Endothelial cell of umbilical vein (primary cell): Measurements from ENCODE around the gene DST. TPM values are rescaled to one million over a fixed set of nuclear protein-coding genes. Genes with fewer than 3 reads are reported as not detected.

Source experiments
- BruUV-seq: library from RNA; stranded (reverse); fragments of 400-500 nt; replicated peaks from 2 replicates; lab custom pipeline; 2021; lab: Mats Ljungman, UMichigan
- CTCF ChIA-PET: fragments of 300-600, 350-600 bp; sonication (Branson Sonifier 250); formaldehyde crosslinking; loops from one replicate; lab custom pipeline; 2021; ENCODE audit warnings: antibody characterized with exemption, inconsistent platforms; lab: Charles Lee
- POLR2A ChIA-PET: fragments of 300-600, 350-600 bp; sonication (Branson Sonifier 250); formaldehyde crosslinking; loops from one replicate; lab custom pipeline; 2021; ENCODE audit warnings: antibody characterized with exemption, inconsistent platforms; lab: Charles Lee
- DNase-seq: peaks from one replicate; pipeline ENCODE4 v3.0.0-alpha.2; 2011; ENCODE audit warnings: low read depth, low spot score
- FAIRE-seq: peaks from 2 replicates; lab custom pipeline; 2011; peaks lifted over from hg19 to GRCh38; lab: Jason Lieb, UNC
- H2AFZ ChIP-seq: 2 replicates; pipeline ENCODE4 v1.6.0; 2012; ENCODE audit warnings: low read depth, low read length, control low read depth, inconsistent platforms
- H3K27ac ChIP-seq: 2 replicates; pipeline ENCODE4 v1.5.1; 2011; ENCODE audit warnings: low read depth, mild to moderate bottlenecking, control low read depth, low read length, moderate library complexity; ENCODE audit not compliant: insufficient read depth
- H3K27me3 ChIP-seq, 2 experiments: 2 replicates each; pipeline versions ENCODE4 v1.6.0 to v1.6.1; 2011; ENCODE audit warnings: low read length in 2 of 2, mixed read lengths in 1 of 2; ENCODE audit not compliant: control insufficient read depth in 2 of 2, insufficient read depth in 2 of 2
- H3K36me3 ChIP-seq, 2 experiments: 2 replicates in 1 of 2; 3 replicates in 1 of 2; pipeline ENCODE4 v1.5.1; 2011; ENCODE audit warnings: low read length in 2 of 2, mild to moderate bottlenecking in 1 of 2, moderate library complexity in 1 of 2; ENCODE audit not compliant: control insufficient read depth in 2 of 2, insufficient read depth in 2 of 2; ENCODE audit errors: extremely low read depth in 1 of 2
- H3K4me1 ChIP-seq: 3 replicates; pipeline ENCODE4 v1.5.1; 2011; ENCODE audit warnings: mild to moderate bottlenecking, low read length; ENCODE audit not compliant: control insufficient read depth, insufficient read depth; ENCODE audit errors: extremely low read depth
- H3K4me2 ChIP-seq: 2 replicates; pipeline ENCODE4 v1.6.1; 2011; ENCODE audit warnings: low read length, control low read depth, mixed read lengths; ENCODE audit not compliant: insufficient read depth
- H3K4me3 ChIP-seq, 3 experiments: fragments of 200-600 bp in 1 of 3; sonication (generic), shearing (Covaris generic) in 1 of 3; replicated peaks in 1 of 3; 2 replicates each; pipeline ENCODE4 v1.5.1; 2011 to 2016; ENCODE audit warnings: control low read depth in 3 of 3, low read length in 3 of 3, mild to moderate bottlenecking in 2 of 3, inconsistent platforms in 1 of 3, low read depth in 1 of 3, moderate library complexity in 1 of 3; ENCODE audit not compliant: insufficient read depth in 1 of 3
- H3K79me2 ChIP-seq: 2 replicates; pipeline ENCODE4 v1.6.0; 2012; ENCODE audit warnings: low read length, inconsistent platforms; ENCODE audit not compliant: control insufficient read depth, insufficient read depth
- H3K9ac ChIP-seq: replicated peaks from 2 replicates; pipeline ENCODE3; 2011; ENCODE audit warnings: low read length, control low read depth; ENCODE audit not compliant: insufficient read depth; ENCODE audit errors: extremely low read depth
- H3K9me1 ChIP-seq: replicated peaks from 3 replicates; pipeline ENCODE4 v1.6.0; 2011; ENCODE audit warnings: mild to moderate bottlenecking, low read length; ENCODE audit not compliant: control insufficient read depth, insufficient read depth; ENCODE audit errors: extremely low read depth
- H3K9me3 ChIP-seq: replicated peaks from 2 replicates; pipeline ENCODE4 v1.5.1; 2012; ENCODE audit warnings: low read length, inconsistent platforms; ENCODE audit not compliant: control insufficient read depth, insufficient read depth
- H4K20me1 ChIP-seq: replicated peaks from 2 replicates; pipeline ENCODE3; 2011; ENCODE audit warnings: mild to moderate bottlenecking, low read length; ENCODE audit not compliant: control insufficient read depth, insufficient read depth; ENCODE audit errors: extremely low read depth
- CTCF ChIP-seq, 2 donors: IDR thresholded peaks; 1 replicate in 1 of 2; 2 replicates in 1 of 2; pipeline ENCODE4 v1.5.1; 2011; ENCODE audit warnings: low read length in 2 of 2, mild to moderate bottlenecking in 2 of 2, moderate library complexity in 2 of 2, control low read depth in 1 of 2, inconsistent platforms in 1 of 2, low read depth in 1 of 2; ENCODE audit not compliant: insufficient read depth in 1 of 2; ENCODE audit errors: extremely low read depth in 1 of 2
- EZH2 ChIP-seq: IDR thresholded peaks from 2 replicates; pipeline ENCODE4 v1.6.1; 2012; ENCODE audit warnings: borderline replicate concordance, low read depth, mild to moderate bottlenecking, moderate library complexity, low read length, inconsistent platforms; ENCODE audit not compliant: severe bottlenecking
- FOS ChIP-seq: IDR thresholded peaks from 2 replicates; pipeline ENCODE4 v1.6.1; 2011; ENCODE audit warnings: mild to moderate bottlenecking, low read length, moderate library complexity, borderline replicate concordance; ENCODE audit not compliant: insufficient read depth
- GATA2 ChIP-seq: IDR thresholded peaks from 2 replicates; pipeline ENCODE4 v1.7.0; 2011; ENCODE audit warnings: low read depth, mild to moderate bottlenecking, moderate library complexity, mixed read lengths, low read length; ENCODE audit not compliant: insufficient read length, insufficient read depth
- JUN ChIP-seq: IDR thresholded peaks from 2 replicates; pipeline ENCODE4 v1.6.1; 2011; ENCODE audit warnings: borderline replicate concordance, low read depth; ENCODE audit not compliant: insufficient read length, insufficient read depth
- MAX ChIP-seq: IDR thresholded peaks from 2 replicates; pipeline ENCODE4 v1.6.1; 2011; ENCODE audit not compliant: insufficient read depth, insufficient read length
- MYC ChIP-seq: IDR thresholded peaks from one replicate; pipeline ENCODE4 v1.6.1; 2011; ENCODE audit warnings: mild to moderate bottlenecking, low read depth, low read length
- POLR2A ChIP-seq: IDR thresholded peaks from 2 replicates; pipeline ENCODE4 v1.6.1; 2012; ENCODE audit warnings: low read depth, mild to moderate bottlenecking, control low read depth, low read length
- POLR2AphosphoS5 ChIP-seq: IDR thresholded peaks from 2 replicates; pipeline ENCODE4 v1.6.1; 2012; ENCODE audit warnings: low read depth, mild to moderate bottlenecking, control low read depth, low read length, moderate library complexity; ENCODE audit not compliant: insufficient read depth
- dilution Hi-C: fragments of 300-500 bp; cut with MboI; formaldehyde crosslinking; loops from one replicate; pipeline ENCODE4 v1.15.0; 2019; ENCODE audit warnings: low sequenced_read_pairs; ENCODE audit not compliant: extremely low pct_ligation_motif_present
- intact Hi-C: fragments of 100-400 bp; cut with micrococcal nuclease; formaldehyde crosslinking; loops from one replicate; pipeline ENCODE4 v1.10.0; 2022
- polyA plus RNA-seq, 4 experiments: library from polyadenylated mRNA; depleted of rRNA in 3 of 4; stranded (reverse) in 3 of 4; unstranded in 1 of 4; fragments of >200 nt; gene quantifications; 2 replicates each; pipeline versions ENCODE4 v1.2.1 to v1.2.3, GENCODE V29; 2011 to 2012; ENCODE audit warnings: missing spikeins in 1 of 4
- total RNA-seq: library from RNA; stranded (reverse); gene quantifications from 2 replicates; pipeline ENCODE4 v1.2.3, GENCODE V29; 2021

Gene DST
- total and polyA plus RNA-seq, 2 donors (not counting 3 experiments of a cell fraction or from before 2014, with no cell fraction given) = 62.3 to 253 TPM

GRCh38 chr6:56522495-56523270, 120.0 kb downstream of the DST start:
- Histone ChIP-seq H4K20me1 (no peaks in the 10 kb centered on the region), H3K27ac (no peak overlapping the region), H3K27me3 (no peaks in the 10 kb centered on the region), H2AFZ (no peak overlapping the region), H3K9ac (no peak overlapping the region), H3K9me1 (no peaks in the 10 kb centered on the region), H3K4me2 (no peak overlapping the region), H3K36me3 (peaks cover 4 to 8% of the 10 kb centered on the region in 2 experiments), H3K4me3 (no peak overlapping the region), H3K4me1 (no peaks in the 10 kb centered on the region), H3K79me2 (no peaks in the 10 kb centered on the region), H3K9me3 (no peaks in the 10 kb centered on the region)
- DNase-seq (no peak), FAIRE-seq (no peak)
- no TSS peak for BruUV-seq
- dilution Hi-C loops = no loop called here
- POLR2A ChIA-PET = no interaction called here
- CTCF ChIA-PET = no interaction called here
- intact Hi-C loops = no loop called here
- no peak for TF ChIP-seq POLR2AphosphoS5
- TF ChIP-seq FOS = no peak
- no peak for TF ChIP-seq EZH2
- TF ChIP-seq MYC = no peak
- TF ChIP-seq POLR2A = no peak
- TF ChIP-seq GATA2 = no peak
- no peak for TF ChIP-seq MAX
- no peak for TF ChIP-seq JUN
- no peak for TF ChIP-seq CTCF (IDR thresholded peaks at IDR 0.05; ENCODE audit: extremely low read depth in 1 of 2, insufficient read depth in 1 of 2, low read depth in 1 of 2, low read length in 2 of 2)
